Adrenal gland (tissue), 19 donors: ENCODE results near the gene MSLN. TPM values are rescaled to one million over a fixed set of nuclear protein-coding genes. Genes with fewer than 3 reads are reported as not detected.

ENCODE experiments used
- DNase-seq, 7 donors: peaks; one replicate each; pipeline ENCODE4 v3.0.0-alpha.2; 2019 to 2020
- H3K27ac ChIP-seq, 5 donors: fragments of 200-600 bp; sonication (generic) in 4 of 5; 1 replicate in 3 of 5; 2 replicates in 2 of 5; pipeline versions ENCODE4 v1.5.1 to v1.8.0; 2016 to 2020; ENCODE audit warnings: mild to moderate bottlenecking in 1 of 5
- H3K27me3 ChIP-seq: fragments of 200-600 bp; 2 replicates; pipeline ENCODE4 v1.8.0; 2021
- H3K36me3 ChIP-seq, 2 donors: fragments of 200-600 bp; replicated peaks in 1 of 2; 1 replicate in 1 of 2; 2 replicates in 1 of 2; pipeline versions ENCODE4 v1.5.1 to v1.8.0; 2018 to 2022
- H3K4me1 ChIP-seq, 2 donors: fragments of 200-600 bp; replicated peaks in 1 of 2; 1 replicate in 1 of 2; 2 replicates in 1 of 2; pipeline versions ENCODE4 v1.5.1 to v1.8.0; 2018 to 2021
- H3K4me3 ChIP-seq, 4 donors: fragments of 200-600 bp; sonication (generic) in 3 of 4; one replicate each; pipeline ENCODE4 v1.5.1; 2016 to 2018
- H3K9me3 ChIP-seq, 3 donors: fragments of 200-600 bp; sonication (generic) in 1 of 3; replicated peaks in 1 of 3; 1 replicate in 2 of 3; 2 replicates in 1 of 3; pipeline versions ENCODE4 v1.5.1 to v1.8.0; 2016 to 2021
- POLR2A ChIP-seq, 2 donors: fragments of 450-650 bp; IDR thresholded peaks; one replicate each; pipeline ENCODE4 v1.6.1; 2017; ENCODE audit warnings: antibody characterized with exemption in 2 of 2, mild to moderate bottlenecking in 2 of 2, moderate library complexity in 1 of 2
- WGBS, 4 donors: extraction: QIAGEN DNeasy Blood & Tissue Kit in 2 of 4; methylation state at CpG; one replicate each; pipeline versions ENCODE4 v1.1.5 to v1.1.7; 2013 to 2017; 5-methylcytosine and 5-hydroxymethylcytosine counted together
- intact Hi-C, 2 donors: fragments of 100-400 bp; cut with DNase I; formaldehyde crosslinking; loops; one replicate each; pipeline versions ENCODE4 v1.14.1 to v1.15.0; 2022 to 2023
- long read RNA-seq, 10 donors: library from polyadenylated mRNA in 3 of 10; unstranded in 2 of 10; stranded (forward) in 1 of 10; transcript quantifications; one replicate each; pipeline ENCODE4 v2.0.0 and lab custom pipeline, GENCODE V29; 2021 to 2026
- polyA plus RNA-seq, 3 donors: library from polyadenylated mRNA; stranded (reverse); fragments of 200-250 nt in 2 of 3; fragments of 350-450 nt in 1 of 3; fragmentation: Illumina TruSeq in 1 of 3; extraction: RNeasy Lipid Tissue Mini Kit (QIAGEN cat#74804) in 1 of 3; gene quantifications; one replicate each; pipeline ENCODE4 v1.2.3, GENCODE V29; 2013 to 2014
- total RNA-seq, 9 donors: library from RNA; depleted of rRNA in 4 of 9; stranded (reverse); fragments of >200 nt in 4 of 9; fragments of 120-200 nt in 1 of 9; fragmentation: NEBNext Ultra II Directional in 1 of 9; extraction: Animal tissue kit (Norgen Biotek cat#: 25700) in 1 of 9; gene quantifications; one replicate each; pipeline versions ENCODE4 v1.1.0 to v1.2.4, GENCODE V29; 2013 to 2023
- TF ChIP-seq, protein P1 (sequence below), 6 experiments: fragments of 450-650 bp in 4 of 6; fragments of 200-600 bp in 2 of 6; sonication (generic) in 1 of 6; IDR thresholded peaks; 1 replicate in 5 of 6; 2 replicates in 1 of 6; pipeline versions ENCODE4 v1.5.1 to v1.8.0; 2016 to 2021; ENCODE audit warnings: antibody characterized with exemption in 6 of 6, mild to moderate bottlenecking in 2 of 6, moderate library complexity in 1 of 6
- donor health status: healthy with polysubstance abuse.
- donor health status: Bipolar disorder and iron deficiency.
- donor health status: DM: yes; HTN: yes; CAD: no.
- donor health status: DM: no; HTN: no; CAD: no.
- donor health status: DM: no; HTN: no; CAD: no.
- donor health status: DM: yes; HTN: yes; CAD: no.

The MSLN gene
- under 1 TPM in 3 of 9 donors, not detected in 6; 0.17 to 0.46 (median 0.43) TPM for total RNA-seq
- polyA plus RNA-seq, result under 1 TPM in 1 of 3 donors, not detected in 2; 0.13 TPM
- long read RNA-seq, donor 1, result 0 reads
- long read RNA-seq, donor 2, result 0 reads
- long read RNA-seq, donor 3, result 0 reads
- long read RNA-seq, donor 4, result 0 reads
- long read RNA-seq, donor 5, result 0 reads
- long read RNA-seq, donor 6, result 0 reads
- long read RNA-seq, donor 7, result 0 reads
- long read RNA-seq, donor 8, result 0 reads
- long read RNA-seq, donor 9, result 0 reads
- long read RNA-seq, donor 10, result 0 reads

DNA sequence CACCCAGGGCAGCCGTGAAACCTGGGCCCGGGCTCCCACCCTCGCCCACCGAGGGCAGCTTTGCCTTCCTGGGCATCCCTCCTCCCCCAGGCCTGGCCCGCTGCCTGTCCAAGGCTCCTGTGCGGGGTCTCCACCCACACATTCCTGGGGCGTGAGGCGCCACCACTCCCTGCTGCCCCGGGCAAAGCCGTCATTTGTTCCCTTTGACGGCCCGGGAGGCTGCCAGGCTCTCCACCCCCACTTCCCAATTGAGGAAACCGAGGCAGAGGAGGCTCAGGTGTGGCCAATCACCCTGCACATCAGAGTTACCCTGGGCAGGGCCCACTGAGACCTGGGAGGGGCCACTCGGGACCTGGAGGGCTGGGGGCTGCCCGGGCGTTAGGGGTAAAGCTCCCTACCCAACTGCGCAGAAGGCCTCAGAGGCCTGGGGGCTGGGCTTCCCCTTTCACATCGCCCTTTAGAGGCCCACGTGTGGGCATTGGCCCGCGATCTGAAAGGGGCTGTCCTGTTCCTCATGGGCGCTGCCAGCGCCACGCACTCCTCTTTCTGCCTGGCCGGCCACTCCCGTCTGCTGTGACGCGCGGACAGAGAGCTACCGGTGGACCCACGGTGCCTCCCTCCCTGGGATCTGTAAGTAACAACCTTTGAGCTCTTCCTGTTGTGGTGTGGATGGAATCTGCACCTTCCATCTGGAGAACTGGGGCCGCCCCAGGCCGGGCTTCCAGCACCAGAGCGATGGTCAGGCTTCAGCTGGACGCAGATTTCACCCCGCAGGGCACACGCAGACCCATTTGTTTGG lies at the start of gene MSLN:
MSLN (plus strand) TSS at position 190 of the 799 bp plus-strand sequence. CDS start 1,947 bp downstream, outside the sequence.
- WGBS, 4 donors, result 76 to 83% (median 77%) methylated on average over 18 to 37 of the region's 37 CpGs
- H3K9me3 ChIP-seq, result no peaks in the 10 kb centered on the region
- intact Hi-C loops, result no loop called here
- H3K4me1 ChIP-seq, result no peaks in the 10 kb centered on the region
- no peaks in the 10 kb centered on the region for H3K27me3 ChIP-seq
- H3K36me3 ChIP-seq, result no peaks in the 10 kb centered on the region
- no peak for DNase-seq
- H3K4me3 ChIP-seq, result no peak within 1 kb of the TSS
- TF ChIP-seq POLR2A (IDR thresholded peaks at IDR 0.05), result no peak
- TF ChIP-seq, protein P1, sequence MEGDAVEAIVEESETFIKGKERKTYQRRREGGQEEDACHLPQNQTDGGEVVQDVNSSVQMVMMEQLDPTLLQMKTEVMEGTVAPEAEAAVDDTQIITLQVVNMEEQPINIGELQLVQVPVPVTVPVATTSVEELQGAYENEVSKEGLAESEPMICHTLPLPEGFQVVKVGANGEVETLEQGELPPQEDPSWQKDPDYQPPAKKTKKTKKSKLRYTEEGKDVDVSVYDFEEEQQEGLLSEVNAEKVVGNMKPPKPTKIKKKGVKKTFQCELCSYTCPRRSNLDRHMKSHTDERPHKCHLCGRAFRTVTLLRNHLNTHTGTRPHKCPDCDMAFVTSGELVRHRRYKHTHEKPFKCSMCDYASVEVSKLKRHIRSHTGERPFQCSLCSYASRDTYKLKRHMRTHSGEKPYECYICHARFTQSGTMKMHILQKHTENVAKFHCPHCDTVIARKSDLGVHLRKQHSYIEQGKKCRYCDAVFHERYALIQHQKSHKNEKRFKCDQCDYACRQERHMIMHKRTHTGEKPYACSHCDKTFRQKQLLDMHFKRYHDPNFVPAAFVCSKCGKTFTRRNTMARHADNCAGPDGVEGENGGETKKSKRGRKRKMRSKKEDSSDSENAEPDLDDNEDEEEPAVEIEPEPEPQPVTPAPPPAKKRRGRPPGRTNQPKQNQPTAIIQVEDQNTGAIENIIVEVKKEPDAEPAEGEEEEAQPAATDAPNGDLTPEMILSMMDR (IDR thresholded peaks at IDR 0.05), result no peak
- H3K27ac ChIP-seq, result no peak within 1 kb of the TSS

DNA sequence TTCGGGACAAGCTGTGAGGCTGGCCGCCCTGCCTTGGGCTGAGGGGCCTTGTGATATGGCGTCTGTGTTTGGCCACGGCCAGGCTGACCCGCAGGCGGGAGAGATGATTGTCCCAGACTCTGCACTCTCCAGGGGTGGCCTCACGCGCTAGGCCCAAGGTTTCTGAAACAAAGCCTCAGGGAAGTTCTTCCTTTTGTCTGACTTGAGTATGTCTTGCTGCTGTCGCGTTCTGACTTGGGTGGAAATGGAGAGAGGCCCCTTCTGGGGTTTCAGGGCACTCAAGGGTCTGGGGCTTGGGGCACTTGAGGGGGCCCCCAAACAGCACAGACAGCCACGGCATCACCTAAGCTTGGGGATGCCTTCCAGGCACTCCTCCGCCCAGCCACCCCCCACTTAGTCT lies 49.5 kb upstream of the MSLN start:
- Histone ChIP-seq H3K27ac (peak overlapping the region in 1 of 5 donors; percentile 60), H3K9me3 (no peaks in the 10 kb centered on the region), H3K27me3 (peaks cover 16% of the 10 kb centered on the region), H3K4me1 (peaks cover 11 to 15% of the 10 kb centered on the region in 2 donors), H3K4me3 (no peak overlapping the region), H3K36me3 (no peaks in the 10 kb centered on the region)
- TF ChIP-seq, protein P1 (IDR thresholded peaks at IDR 0.05), result no peak
- TF ChIP-seq POLR2A (IDR thresholded peaks at IDR 0.05), result no peak
- 55 to 70% (median 63%) methylated on average over 4 to 12 of the region's 12 CpGs for WGBS, 4 donors
- DNase-seq, result no peak
- intact Hi-C loops, result loop anchor here (5.0 to 10.0 kb wide), 3 partner anchors 76 to 346 kb away; partner anchors contain the start of genes CHTF18 (in 1 of the 2) and RPUSD1 (in 1 of the 2)

DNA sequence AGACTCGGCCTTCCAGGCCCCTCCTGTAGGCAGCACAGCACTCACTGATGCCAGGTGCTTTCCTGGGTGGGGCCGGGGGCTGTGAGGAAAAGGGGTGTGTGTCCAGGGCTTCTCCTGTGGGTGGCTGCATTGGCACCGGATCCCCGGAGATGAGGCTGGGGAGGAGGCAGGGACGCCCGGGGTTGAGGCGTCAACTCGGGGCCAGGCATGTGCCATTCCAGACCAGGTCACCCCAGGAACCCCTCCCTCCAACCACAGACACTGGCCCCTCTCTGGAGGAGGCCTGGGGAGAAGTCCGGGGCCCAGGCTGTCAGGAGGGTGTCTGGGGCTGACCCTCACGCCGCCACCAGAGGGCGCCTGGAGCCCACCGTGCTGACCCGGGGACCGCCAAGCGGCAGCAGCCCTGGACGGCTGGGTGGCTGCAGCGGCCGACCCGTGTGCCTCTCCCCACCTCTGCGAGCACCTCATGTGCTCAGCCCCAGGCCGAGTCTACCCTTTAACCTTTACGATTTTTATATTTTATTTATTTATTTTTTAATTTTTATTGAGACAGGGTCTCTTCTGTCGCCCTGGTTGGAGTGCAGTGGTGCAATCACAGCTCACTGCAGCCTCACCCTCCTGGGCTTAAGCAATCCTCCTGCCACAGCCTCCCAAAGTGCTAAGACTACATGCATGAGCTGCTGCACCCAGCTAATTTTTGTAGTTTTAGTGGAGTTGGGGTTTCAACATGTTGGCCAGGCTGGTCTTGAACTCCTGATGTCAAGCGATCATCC lies 48.8 kb upstream of the MSLN start:
- TF ChIP-seq, protein P1 (IDR thresholded peaks at IDR 0.05), result peak; percentile 76 to 97 (median 90)
- no peak for TF ChIP-seq POLR2A (IDR thresholded peaks at IDR 0.05)
- Histone ChIP-seq H3K27me3 (peaks cover 15% of the 10 kb centered on the region), H3K4me1 (peaks cover 16 to 22% of the 10 kb centered on the region in 2 donors), H3K4me3 (no peak overlapping the region), H3K27ac (peak overlapping the region in 1 of 5 donors; percentile 60), H3K9me3 (no peaks in the 10 kb centered on the region), H3K36me3 (no peaks in the 10 kb centered on the region)
- intact Hi-C loops, result loop anchor here (5.0 to 10.0 kb wide), 3 partner anchors 76 to 346 kb away; partner anchors contain the start of genes CHTF18 (in 1 of the 2) and RPUSD1 (in 1 of the 2)
- WGBS, 4 donors, result 9 to 24% (median 10%) methylated on average over 12 to 25 of the region's 25 CpGs
- DNase-seq, result peak; percentile 73 to 90 (median 81)
